K562 (cell line): ENCODE measurements around the gene TTC9C. TPM values are rescaled to one million over a fixed set of nuclear protein-coding genes. Genes with fewer than 3 reads are reported as not detected.

Source experiments
- HNRNPLL ChIP-seq: fragments of 200-400 bp; formaldehyde crosslinking; IDR thresholded peaks from 2 replicates; pipeline ENCODE4 v1.6.1; 2017; ENCODE audit warnings: low read length, low read depth, mild to moderate bottlenecking; ENCODE audit not compliant: poor library complexity, severe bottlenecking
- HOMEZ ChIP-seq: fragments of 250-450 bp; sonication (Bioruptor Pico); IDR thresholded peaks from 2 replicates; pipeline ENCODE4 v1.4.0; 2020; ENCODE audit warnings: mild to moderate bottlenecking, moderate library complexity
- NR4A1 ChIP-seq, 2 experiments: fragments of 250-450 bp in 1 of 2; fragments of 450-650 bp in 1 of 2; sonication (Bioruptor Pico) in 1 of 2; IDR thresholded peaks; 2 replicates each; pipeline versions ENCODE4 v1.4.0 to v1.6.1; 2016 to 2020; ENCODE audit warnings: mild to moderate bottlenecking in 2 of 2, missing compliant biosample characterization in 1 of 2, missing genetic modification characterization in 1 of 2, moderate library complexity in 1 of 2
- SNRNP70 ChIP-seq: fragments of 200-400 bp; formaldehyde crosslinking; optimal IDR thresholded peaks from 2 replicates; pipeline ENCODE3; 2017; ENCODE audit warnings: low read depth, low read length
- TFAM ChIP-seq: fragments of 250-450 bp; sonication (Bioruptor Pico); conservative IDR thresholded peaks from 2 replicates; pipeline ENCODE4 v1.5.0; 2021; ENCODE audit warnings: mild to moderate bottlenecking, moderate library complexity
- ZNF551 ChIP-seq: fragments of 250-450 bp; sonication (Bioruptor Pico); IDR thresholded peaks from 2 replicates; pipeline ENCODE4 v1.5.0; 2021; ENCODE audit warnings: mild to moderate bottlenecking, moderate library complexity
- polyA plus RNA-seq, 8 experiments: library from polyadenylated mRNA; depleted of rRNA in 4 of 8; stranded (reverse) in 5 of 8; unstranded in 3 of 8; fragments of >200 nt; fragmentation: Nextera tagmentation in 2 of 8; fragmentation: Illumina TruSeq in 1 of 8; extraction: Ambion mirVana in 2 of 8; extraction: Trizol in 1 of 8; gene quantifications; 2 replicates each; pipeline versions ENCODE4 v1.2.1 to v1.2.3, GENCODE V29; 2011 to 2014; ENCODE audit warnings: inconsistent platforms in 1 of 8, missing spikeins in 1 of 8
- total RNA-seq, 7 experiments: library from RNA; depleted of rRNA in 6 of 7; stranded (reverse); fragments of >200 nt in 6 of 7; fragmentation: Illumina TruSeq in 2 of 7; extraction: Trizol in 2 of 7; gene quantifications; 2 replicates each; pipeline versions ENCODE4 v1.2.1 to v1.2.3, GENCODE V29; 2011 to 2021; ENCODE audit warnings: low replicate concordance in 1 of 7
- TF ChIP-seq, protein P1 (sequence below), 3 experiments: IDR thresholded peaks in 2 of 3; conservative IDR thresholded peaks in 1 of 3; 2 replicates each; pipeline ENCODE4 v1.5.1; 2011 to 2012; ENCODE audit warnings: low read length in 3 of 3, mild to moderate bottlenecking in 3 of 3, control low read depth in 2 of 3, improper control_type of control experiment in 1 of 3, inconsistent platforms in 1 of 3, low read depth in 1 of 3, mixed read lengths in 1 of 3, moderate library complexity in 1 of 3; ENCODE audit not compliant: insufficient read depth in 2 of 3

Gene TTC9C
- total and polyA plus RNA-seq, 9 of the 15 experiments (the other 6 are each of a cell fraction or from before 2014, with no cell fraction given): 32.8 to 59.0 (median 37.1) TPM

- TF ChIP-seq, protein P1, sequence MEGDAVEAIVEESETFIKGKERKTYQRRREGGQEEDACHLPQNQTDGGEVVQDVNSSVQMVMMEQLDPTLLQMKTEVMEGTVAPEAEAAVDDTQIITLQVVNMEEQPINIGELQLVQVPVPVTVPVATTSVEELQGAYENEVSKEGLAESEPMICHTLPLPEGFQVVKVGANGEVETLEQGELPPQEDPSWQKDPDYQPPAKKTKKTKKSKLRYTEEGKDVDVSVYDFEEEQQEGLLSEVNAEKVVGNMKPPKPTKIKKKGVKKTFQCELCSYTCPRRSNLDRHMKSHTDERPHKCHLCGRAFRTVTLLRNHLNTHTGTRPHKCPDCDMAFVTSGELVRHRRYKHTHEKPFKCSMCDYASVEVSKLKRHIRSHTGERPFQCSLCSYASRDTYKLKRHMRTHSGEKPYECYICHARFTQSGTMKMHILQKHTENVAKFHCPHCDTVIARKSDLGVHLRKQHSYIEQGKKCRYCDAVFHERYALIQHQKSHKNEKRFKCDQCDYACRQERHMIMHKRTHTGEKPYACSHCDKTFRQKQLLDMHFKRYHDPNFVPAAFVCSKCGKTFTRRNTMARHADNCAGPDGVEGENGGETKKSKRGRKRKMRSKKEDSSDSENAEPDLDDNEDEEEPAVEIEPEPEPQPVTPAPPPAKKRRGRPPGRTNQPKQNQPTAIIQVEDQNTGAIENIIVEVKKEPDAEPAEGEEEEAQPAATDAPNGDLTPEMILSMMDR (IDR thresholded peaks at IDR 0.05 in 2 of 3, conservative IDR thresholded peaks at IDR 0.05 in 1 of 3; ENCODE audit: insufficient read depth in 2 of 3, low read depth in 1 of 3, low read length in 3 of 3): no peak
- TF ChIP-seq TFAM: no peak
- TF ChIP-seq SNRNP70: no peak
- no peak for TF ChIP-seq HOMEZ (CRISPR knock-in tag)
- no peak for TF ChIP-seq NR4A1 (CRISPR knock-in tag; IDR thresholded peaks at IDR 0.05)
- TF ChIP-seq NR4A1 (tag; IDR thresholded peaks at IDR 0.05): no peak
- TF ChIP-seq ZNF551: no peak
- TF ChIP-seq HNRNPLL: peak; percentile 34
Measured at GRCh38 chr11:62705880-62706849, 22.1 kb upstream of the TTC9C start (continued).
